ENCODE measurements around the gene GPC6.

The GPC6 gene

DNA sequence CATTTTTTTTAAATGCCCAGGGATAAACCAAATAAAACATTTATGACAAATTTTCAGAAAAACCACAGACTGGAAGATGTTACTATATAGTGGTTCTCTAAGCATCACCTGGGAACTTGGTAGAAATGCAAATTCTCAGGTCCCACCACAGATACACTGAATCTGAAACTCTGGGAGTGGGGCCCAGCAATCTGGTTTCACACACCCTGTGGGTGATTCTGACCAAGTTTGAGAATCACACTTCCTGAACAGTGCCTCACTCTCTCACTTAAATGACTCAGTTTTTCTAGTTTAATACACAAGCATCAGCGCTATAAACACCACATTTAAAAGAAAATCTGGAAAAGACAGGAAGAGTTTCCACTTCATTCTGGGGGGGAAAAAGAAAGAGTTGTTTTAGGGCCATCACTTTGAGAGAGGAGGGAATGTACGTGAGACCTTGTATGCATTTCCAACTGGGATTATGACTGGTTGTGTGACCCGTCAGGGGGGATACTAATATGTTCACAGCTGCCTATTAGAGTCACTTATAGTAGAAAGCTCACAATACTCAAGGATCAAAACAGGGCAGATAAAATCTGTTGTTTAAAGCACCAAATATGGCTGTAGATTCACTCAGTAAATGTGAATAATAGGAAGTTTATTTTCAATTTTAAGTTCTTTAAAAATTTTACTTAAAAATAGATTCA lies 567.7 kb downstream of the GPC6 start:
- DNase-seq, result no peak

DNA sequence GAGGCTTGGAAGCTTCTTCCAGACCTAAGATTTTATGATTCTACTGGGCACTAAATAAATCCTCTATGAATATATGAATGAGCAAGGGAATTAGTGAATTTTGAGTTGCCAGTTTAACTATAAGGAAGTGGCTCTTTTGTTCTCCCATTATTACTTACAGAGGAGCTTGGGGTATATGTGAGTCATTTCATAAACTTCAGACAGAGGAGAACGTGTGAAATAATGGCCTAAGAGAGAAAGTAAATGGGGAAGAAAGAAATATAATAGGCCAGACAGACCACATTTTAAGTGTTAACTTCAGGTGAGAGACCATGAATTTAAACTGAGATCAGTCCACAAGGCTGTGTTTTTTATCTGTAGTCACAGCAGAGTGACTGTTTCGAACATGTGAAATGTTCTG lies 570.9 kb downstream of the GPC6 start:
- DNase-seq, result no peak

DNA sequence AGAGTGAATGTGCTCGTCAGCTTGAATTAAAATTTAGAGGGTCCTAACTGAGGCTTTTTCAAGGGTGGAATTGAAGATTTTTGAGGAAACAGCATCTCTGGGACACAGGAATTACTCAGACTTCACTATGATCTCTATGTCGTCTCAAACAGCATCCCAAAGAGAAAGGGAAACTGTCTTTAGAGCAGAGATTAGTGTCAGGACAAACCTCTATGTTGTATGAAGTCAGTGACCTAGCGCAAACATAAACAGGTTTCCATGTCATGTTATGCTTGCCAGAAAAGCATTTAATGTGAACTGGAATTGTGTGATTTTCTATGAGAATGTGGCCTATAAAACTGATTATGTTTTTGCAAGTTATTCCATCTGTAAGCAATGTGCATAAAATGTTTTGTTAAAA lies 573.7 kb downstream of the GPC6 start:
- DNase-seq, result no peak

DNA sequence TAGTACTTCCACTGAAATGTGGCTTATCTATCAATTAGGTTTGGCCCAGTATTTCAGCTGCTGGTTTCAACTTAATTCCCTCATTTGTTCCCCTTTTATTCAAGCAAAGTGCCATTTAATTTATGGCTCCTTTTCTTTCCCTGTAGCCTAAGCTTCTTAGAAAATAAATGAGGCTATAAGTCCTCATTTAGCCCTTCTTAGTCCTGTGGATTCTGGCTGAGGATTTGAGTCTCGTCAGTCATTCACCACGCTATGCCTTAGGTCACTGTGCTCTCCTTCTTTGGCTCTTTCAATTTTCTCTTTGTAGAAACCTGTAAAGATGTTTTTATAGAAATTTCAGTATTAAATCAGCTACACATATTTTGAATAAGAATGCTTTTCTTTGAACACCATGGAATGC lies 579.1 kb downstream of the GPC6 start:
- no peak for DNase-seq

DNA sequence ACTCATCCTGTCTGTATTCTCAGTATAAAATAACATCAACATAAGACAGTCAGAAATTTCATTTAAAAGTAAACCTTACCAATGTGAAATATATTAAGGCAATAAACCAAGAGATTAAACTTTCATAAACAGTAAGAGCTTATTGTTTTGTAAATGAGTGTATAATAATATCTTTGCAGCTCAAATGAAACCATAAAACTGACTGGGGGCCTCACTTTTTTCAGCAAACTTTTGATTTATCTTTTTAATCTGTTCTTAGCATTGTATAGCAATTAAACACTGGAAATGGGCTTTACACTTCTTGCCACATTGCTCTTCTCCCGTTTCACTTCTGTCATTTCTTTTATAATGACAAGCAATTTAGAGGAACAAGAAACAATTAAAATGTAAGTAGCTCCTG lies 580.3 kb downstream of the GPC6 start:
- DNase-seq, result no peak

DNA sequence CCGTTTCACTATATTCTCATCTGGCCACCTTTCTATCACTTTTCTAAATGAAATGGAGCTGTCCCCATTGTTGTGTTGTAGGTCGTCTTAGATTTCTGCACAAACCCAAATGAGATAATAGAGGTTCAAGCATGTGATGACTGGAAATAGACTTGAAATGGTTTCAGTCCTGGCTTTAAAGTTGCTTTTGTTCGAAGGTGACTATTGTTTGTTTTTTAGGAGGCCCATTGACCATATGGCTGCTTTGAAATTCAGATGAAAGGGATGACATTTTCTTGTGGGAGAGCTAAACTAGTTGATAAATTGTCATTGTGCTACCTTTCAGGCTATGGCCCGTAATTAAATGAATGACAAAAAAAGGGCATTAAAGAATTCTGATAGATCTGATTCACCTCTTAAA lies 583.7 kb downstream of the GPC6 start:
- no peak for DNase-seq

DNA sequence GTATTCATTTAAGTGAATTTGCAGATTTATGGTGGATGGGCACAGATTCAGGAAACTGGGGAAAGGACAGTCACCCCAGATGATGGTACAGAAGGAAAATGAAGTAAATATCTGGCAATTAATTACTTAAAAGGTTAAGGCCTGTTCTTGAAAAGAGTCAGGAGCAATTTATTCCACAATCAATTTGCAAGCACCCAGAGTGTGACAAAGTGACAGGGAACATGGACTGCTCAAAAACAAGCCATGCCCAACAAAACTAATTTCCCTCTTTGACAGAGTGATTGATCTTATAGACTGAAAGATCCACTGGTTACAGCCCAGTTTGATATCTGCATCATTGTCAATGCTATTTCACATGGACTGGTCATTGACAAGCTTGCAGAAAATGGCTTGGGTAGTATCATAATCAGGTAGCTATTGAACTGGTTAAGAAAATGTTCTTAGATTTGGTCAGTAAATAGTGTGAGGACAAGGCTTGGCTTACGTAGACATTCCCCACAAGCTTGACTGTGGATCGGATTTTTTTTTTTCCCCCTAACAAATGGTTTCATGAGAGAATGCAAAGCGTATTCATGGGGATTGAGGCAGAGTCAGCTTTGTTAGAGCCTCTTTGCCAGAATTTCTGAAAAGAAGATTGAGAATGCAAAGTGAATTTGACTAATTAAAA lies 584.6 kb downstream of the GPC6 start:
- no peak for DNase-seq

DNA sequence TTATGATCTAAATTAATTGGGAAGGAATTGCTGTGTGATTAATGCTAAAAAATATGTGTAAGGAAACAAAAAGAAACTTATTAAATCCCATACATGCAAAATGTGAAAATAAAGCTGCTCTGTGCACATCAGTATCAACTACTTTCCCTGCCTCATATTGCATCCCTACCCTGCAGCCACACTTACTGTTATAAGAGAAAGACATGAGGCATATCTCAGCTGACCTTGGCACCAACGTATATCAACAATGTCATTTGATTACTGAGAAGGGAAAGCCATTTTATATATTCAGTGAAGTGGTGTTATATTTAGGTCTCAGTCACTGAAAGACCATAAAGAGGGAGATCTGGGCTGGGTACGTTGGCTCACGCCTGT lies 585.1 kb downstream of the GPC6 start:
- no peak for DNase-seq

DNA sequence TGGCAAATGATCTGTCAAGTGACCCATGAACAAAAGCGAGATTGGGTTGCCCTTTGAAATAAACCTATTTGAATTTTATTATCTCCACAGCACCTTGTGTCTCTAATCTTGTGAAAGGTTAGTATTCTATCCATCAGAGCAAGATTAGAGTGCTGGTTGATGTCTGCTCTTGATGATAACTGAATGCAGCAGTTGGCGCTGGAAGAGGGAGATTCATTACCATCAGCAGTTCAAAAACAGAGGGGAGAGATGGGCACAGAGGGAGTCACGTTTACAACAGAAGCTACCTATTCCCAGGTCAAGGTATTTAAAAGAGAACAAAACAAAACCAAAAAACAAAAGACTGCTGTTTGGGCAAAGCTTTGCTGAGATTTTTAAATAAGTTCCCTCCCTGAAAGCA lies 588.1 kb downstream of the GPC6 start:
- no peak for DNase-seq

DNA sequence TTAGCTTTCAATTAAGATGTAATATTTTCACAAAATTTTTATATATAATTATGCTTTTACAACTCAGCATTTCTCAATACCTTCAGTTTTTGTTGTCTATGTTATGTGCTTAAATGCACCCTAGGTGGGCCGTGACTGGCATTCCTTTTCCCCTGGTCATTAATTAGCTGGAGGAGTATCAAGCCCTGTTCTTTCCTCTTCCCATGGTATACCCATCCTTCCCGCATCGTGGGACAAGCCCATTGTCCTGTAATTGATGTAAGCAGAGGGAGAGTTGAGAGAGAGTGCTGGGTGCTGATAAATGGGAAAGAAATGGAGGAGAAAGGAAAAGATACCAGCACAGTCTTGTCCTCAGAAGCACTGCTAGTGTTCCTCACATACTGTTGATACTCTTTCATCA lies 591.7 kb downstream of the GPC6 start:
- no peak for DNase-seq

DNA sequence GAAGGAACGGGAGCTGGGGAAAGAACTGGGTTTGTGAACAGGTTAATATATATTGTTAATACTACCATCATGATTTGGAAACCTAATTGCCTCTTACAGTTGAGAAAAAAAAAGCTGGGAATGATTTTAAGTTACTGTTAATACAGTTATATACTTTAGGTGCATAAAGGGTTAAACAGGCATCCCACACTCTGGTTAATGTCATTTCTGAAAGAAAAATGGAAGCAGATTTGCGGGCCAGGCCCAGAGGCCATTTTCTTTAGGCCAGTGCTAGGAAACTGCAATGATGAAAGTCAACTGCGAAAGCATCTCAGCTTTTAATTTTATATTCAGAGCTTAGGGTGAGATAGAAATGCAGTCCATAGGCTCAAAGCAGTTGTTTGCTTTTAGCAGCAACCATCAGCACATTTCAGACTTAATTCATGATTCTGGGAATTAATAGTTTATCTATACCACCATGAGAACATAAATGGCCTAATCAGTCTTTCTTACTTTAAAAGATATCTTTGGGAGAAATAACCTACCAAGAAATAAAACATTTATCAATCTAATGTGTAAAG lies 592.8 kb downstream of the GPC6 start:
- DNase-seq, result no peak

DNA sequence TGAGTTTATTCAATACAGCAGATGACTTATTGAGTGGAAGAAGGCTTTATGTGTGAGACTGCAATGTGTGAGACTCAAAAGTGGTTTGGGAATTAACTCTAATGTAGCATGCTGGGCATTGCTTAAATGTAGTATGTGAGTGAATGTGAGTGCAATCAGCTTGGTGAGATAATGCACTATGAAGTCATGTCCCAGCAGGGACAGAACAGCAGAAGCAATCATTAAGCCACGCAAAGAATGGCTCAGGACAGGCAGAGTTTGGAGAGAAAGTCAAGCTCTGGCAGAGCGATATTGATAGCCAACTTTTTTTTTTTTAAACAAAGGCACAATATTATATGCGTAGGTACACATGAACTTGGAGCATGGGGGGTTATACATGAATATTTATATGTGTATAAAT lies 597.7 kb downstream of the GPC6 start:
- no peak for DNase-seq

DNA sequence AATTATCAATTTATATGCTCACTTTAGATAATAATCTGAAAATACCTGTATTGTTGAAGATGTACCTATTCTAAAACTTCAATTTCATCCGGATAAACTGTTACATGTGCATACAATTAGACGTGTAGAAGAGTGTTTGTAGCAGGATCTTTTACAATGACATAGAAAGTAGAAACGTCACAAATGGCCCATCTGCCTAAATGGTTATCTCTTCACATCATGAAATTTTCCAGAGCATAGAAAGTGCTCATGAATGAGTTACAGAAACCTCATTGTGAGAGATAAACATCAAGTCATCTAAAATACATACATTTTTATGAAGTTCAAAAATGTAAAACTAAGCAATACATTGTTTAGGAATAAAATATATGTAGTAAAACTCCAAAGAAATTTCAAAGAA lies 607.4 kb downstream of the GPC6 start:
- no peak for DNase-seq

DNA sequence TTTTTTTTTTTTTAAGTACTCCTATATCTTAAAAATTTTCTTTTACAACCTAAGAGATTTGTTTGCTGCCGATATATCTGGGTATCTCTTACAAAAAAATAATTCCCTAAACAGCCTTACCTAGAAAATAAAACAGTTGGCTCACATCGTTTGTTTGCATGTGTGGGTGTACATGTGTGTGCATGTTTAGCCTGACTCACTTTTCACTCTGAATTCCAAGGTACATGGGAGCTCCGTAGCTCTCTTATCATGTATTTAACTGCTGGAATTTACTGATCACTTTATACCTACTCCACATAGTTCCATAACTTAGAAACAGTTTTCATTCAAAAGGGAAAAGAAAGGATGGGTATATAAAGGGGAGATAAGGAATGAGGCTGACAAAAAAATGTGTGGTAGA lies 616.5 kb downstream of the GPC6 start:
- no peak for DNase-seq

DNA sequence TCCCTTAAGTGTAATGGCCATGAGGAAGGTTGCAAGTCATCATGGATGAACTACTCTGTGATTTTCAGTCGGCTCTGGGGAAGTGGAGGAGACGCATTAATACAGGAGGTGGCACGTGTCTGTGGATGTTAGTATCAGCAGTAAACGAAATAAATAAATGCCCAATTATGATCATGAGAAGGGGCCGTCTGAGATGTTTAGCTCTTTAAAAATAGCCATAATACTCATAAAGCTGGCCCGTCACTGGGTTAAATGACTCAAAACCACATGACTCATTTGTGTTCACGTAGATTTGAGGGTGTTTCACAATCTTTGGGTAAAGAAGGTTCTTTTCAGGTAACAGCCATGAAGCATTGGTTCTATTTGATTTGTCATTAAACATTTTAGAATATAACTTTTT lies 620.6 kb downstream of the GPC6 start:
- no peak for DNase-seq

DNA sequence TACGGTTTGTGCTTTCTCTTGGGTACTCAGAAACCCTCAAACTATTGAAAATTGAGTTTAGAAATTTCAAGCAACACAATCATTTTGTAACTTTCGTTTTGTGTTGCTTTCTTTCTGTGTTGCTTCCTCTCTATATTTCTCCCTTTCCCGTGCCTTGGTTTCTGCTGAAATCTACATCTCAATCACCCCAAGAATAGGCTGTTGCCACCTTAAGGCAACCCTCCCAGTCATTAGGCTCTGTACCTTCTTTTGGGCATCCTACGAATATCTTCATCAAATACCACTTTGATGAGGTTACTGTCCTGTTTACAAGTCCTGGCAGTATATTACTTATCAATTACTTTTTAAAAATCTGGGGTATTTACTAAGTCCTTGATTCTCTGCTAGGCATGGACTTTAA lies 621.6 kb downstream of the GPC6 start:
- DNase-seq, result no peak

DNA sequence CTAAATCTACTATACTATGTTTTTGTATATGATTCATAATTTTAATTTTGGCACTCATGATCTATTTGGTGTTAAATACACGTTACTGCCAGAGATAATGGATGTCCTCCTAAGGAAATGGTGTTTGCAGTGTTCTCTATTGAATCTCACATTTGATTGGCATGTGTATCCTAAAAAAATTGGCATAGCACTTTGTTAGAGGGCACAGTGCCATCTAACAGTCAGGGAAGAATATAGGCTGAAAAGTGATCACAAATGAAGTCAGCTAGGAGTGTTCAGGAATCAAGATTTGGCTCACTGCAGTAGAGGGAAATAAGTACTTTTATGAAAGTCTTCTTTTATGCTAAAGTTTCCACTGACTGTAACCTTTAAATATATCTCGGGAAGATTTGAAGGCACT lies 624.6 kb downstream of the GPC6 start:
- no peak for DNase-seq

DNA sequence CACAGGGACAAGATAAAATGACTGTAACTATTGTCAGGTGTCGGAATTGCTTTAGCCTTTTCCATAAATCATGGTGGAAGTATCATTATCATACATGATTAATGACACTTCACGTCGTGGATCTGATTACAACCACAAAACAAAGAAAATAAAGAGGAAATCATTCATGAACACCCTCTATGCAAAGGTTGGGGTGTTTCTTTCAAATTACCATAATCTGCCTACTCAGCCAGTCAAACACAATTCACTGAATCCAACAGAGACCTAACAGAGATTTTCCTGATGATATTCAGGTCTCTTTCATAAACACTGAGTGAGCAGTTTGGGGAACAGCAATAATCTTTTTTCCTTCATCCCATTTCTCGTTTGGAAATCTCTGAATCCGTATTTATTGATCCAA lies 627.3 kb downstream of the GPC6 start:
- DNase-seq, result no peak

DNA sequence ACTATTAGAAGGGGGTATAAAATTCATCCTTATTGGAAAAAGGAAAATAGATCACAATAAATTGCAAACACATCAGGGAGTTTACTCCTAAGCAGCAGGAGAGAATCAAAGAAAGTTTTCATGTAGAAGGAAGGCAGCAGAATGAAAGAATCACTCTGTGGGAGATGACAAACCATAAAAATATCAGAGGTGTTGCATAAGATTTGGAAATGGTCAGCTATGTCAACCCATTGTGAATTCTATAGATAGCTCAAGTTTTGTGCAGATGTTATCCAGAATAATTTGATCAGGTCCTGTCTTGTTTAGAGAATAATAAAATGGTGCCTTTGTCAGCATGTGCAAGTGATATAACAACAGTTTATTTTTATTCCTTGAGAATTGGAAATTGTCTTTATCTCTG lies 630.5 kb downstream of the GPC6 start:
- DNase-seq, result no peak

DNA sequence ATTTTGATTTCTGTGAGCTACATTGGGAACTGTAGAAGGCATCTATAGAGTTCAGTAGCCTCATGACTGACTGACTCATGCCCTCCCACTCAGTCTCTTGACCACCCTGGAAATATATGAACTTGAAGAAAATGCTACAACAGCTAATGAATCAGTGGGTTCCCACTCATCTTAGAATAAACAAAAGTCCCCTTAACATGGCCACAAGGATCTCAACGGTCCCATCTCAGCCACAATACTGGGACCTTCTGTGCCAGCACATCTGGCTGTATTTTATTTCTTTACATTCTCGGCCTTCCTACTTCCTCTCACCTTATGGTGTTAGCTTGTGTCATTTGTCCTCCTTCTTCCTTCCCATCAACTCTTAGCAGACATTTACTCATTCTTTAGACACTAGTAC lies 633.1 kb downstream of the GPC6 start:
- DNase-seq, result no peak

DNA sequence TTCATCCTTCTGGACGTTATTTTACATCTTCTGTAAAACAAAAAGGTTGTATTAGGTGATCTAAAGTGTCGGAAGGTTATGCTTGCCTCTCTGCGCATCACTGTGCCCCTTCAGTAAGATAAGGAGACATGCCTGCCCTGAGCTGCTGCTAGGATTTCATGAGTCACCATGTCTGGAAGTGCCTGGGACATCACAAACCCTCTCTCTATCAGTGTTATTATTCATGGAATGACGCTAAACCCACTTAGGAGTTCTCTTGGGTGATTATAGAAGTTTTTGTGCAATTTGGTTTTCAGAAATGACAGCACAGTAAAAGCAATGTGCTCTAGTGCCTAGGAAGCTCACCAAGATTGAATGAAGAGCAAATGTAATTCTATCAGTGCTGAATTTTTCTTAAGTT lies 635.2 kb downstream of the GPC6 start:
- no peak for DNase-seq

DNA sequence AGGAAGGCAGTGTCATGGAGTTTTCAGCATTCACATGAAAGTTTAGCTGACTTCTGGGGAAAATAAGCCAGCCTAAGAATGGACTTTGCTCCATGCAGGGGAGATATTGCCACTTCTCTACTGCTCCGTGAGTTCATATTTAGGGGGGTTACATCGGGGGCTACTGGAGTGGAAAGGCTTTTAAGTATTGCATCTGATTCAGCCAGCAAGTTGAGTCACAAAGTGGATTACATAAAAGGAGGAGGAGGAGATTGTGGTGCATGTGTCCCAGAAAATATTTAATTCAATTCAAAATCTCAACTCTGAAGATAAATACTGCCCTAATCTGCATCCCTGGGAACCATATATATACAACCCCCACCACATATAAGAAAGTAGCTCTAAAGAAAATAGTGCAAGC lies 635.7 kb downstream of the GPC6 start:
- no peak for DNase-seq

DNA sequence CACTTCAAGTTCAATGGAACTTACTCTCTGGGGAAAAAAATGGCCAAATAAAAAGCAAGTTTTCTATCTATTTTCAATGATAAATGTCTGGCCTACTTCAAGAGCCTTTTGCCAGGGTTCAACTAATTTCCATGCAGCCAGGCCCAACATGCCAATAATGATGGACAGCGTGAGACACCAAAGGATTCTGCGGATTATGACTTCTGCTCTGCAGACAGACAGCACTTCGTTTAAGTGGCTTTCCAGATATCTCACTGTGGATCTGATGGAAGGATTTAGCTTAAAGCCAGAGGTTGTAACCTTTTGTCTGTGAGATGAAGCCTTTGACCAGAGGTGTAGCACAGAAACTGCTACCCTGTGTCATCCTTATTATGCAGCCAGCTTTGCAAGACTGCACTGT lies 638.6 kb downstream of the GPC6 start:
- no peak for DNase-seq

DNA sequence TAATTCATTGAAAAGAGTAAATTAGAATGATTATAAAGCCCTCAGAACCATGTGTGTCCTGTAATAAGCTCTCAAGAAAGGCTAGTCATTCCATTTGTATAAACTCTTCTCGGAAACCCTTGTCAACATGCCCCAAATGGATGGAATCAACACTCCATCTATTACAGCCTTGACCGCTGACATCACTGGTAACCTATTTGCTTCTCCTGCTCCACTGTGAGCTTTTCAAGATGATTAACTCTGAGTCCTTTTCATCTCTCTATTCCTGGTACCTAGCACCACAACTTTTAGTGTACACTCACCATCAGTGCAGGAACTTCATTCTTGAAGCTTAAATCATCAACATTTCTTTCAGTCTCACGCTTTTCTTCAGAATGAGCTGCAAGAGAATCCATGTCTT lies 640.9 kb downstream of the GPC6 start:
- no peak for DNase-seq

DNA sequence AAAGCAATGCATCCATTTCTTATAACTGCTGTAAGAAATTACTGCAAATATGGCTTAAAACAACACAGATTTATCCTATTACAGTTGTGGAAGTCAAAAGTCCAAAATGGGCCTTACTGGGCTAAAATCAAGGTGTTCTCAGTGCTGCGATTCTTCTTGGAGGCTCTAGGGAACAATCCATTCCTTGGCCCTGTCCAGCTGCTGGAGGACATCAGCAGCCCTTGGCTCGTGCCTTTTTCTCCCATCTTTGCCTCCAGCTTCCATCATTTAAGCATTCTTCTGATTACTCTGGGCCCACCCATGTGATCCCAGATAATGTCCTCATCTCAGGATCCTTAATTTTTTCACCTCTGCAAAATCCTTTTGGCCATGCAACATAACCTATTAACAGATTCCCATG lies 645.8 kb downstream of the GPC6 start:
- no peak for DNase-seq
